ENCODE measurements around the gene FRMPD2. TPM values are rescaled to one million over a fixed set of nuclear protein-coding genes. Genes with fewer than 3 reads are reported as not detected.
A peak's percentile ranks its signal among the peaks of the same experiment; 100 is the strongest.
"Not testable (repeated sequence)": the region's sequence is repeated elsewhere in the genome, so short reads cannot be mapped to it uniquely, and the experiment has no call there.

FRMPD2 gene
- total RNA-seq, 1 donor from 2014 or later = not detected

GRCh38 chr10:48249004-48249762 lies 25.3 kb downstream of the FRMPD2 start:
- H3K4me3 Mint-ChIP-seq (ENCODE audit: unreplicated experiment) = no peak overlapping the region
- H3K36me3 Mint-ChIP-seq (ENCODE audit: low read depth, unreplicated experiment) = no peaks in the 10 kb centered on the region
- H3K4me1 Mint-ChIP-seq (ENCODE audit: unreplicated experiment) = no peaks in the 10 kb centered on the region

GRCh38 chr10:48248462-48248861 lies 26.0 kb downstream of the FRMPD2 start:
- Mint-ChIP-seq H3K4me3 (ENCODE audit: unreplicated experiment) (no peak overlapping the region), H3K36me3 (ENCODE audit: low read depth, unreplicated experiment) (no peaks in the 10 kb centered on the region), H3K27ac (ENCODE audit: unreplicated experiment) (no peak overlapping the region), H3K9me3 (ENCODE audit: unreplicated experiment) (no peaks in the 10 kb centered on the region), H3K27me3 (ENCODE audit: unreplicated experiment) (peaks cover 2% of the 10 kb centered on the region), H3K4me1 (ENCODE audit: unreplicated experiment) (peaks cover 3% of the 10 kb centered on the region)
- TF ChIP-seq CTCF (IDR thresholded peaks at IDR 0.05; ENCODE audit: unreplicated experiment) = no peak
- DNase-seq (ENCODE audit: low spot score) = no peak

More at GRCh38 chr10:48249004-48249762, 25.3 kb downstream of the FRMPD2 start:
- DNase-seq (ENCODE audit: low spot score) = no peak
- Mint-ChIP-seq H3K9me3 (ENCODE audit: unreplicated experiment) (no peaks in the 10 kb centered on the region), H3K27me3 (ENCODE audit: unreplicated experiment) (peaks cover 2% of the 10 kb centered on the region), H3K27ac (ENCODE audit: unreplicated experiment) (no peak overlapping the region)
- TF ChIP-seq CTCF (IDR thresholded peaks at IDR 0.05; ENCODE audit: unreplicated experiment) = no peak

GRCh38 chr10:48247680-48248079 lies 26.8 kb downstream of the FRMPD2 start:
- Mint-ChIP-seq H3K4me1 (ENCODE audit: unreplicated experiment) (peaks cover 7% of the 10 kb centered on the region), H3K4me3 (ENCODE audit: unreplicated experiment) (no peak overlapping the region), H3K27ac (ENCODE audit: unreplicated experiment) (no peak overlapping the region), H3K9me3 (ENCODE audit: unreplicated experiment) (no peaks in the 10 kb centered on the region), H3K27me3 (ENCODE audit: unreplicated experiment) (peaks cover 2% of the 10 kb centered on the region), H3K36me3 (ENCODE audit: low read depth, unreplicated experiment) (no peaks in the 10 kb centered on the region)
- TF ChIP-seq CTCF (IDR thresholded peaks at IDR 0.05; ENCODE audit: unreplicated experiment) = no peak
- DNase-seq (ENCODE audit: low spot score) = no peak

DNA sequence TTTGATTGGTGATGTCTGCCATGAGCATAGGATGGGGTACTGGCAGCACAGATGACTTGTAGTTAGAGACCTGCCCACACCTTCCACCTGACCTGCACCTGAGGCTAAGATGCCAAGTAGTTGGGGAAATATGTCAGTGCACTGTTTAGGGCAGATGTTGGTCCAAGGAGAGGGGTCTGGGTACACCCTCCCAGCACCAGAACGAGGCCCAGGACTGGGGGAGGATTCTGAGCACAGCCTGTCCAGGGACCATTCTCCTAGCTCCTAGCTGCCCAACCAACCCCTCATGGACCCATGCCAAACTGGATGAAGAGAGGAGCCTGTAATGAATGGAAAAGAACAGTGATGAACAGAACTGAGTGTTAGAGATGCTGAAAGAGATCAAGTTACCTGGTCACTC lies 28.0 kb downstream of the FRMPD2 start:
- no peak overlapping the region for H3K4me3 Mint-ChIP-seq (ENCODE audit: unreplicated experiment)
- peak overlapping the region; percentile 13 for H3K27ac Mint-ChIP-seq (ENCODE audit: unreplicated experiment)
- no peak for DNase-seq (ENCODE audit: low spot score)
- peaks cover 2% of the 10 kb centered on the region for H3K27me3 Mint-ChIP-seq (ENCODE audit: unreplicated experiment)
- H3K36me3 Mint-ChIP-seq (ENCODE audit: low read depth, unreplicated experiment) = no peaks in the 10 kb centered on the region
- H3K4me1 Mint-ChIP-seq (ENCODE audit: unreplicated experiment) = peaks cover 7% of the 10 kb centered on the region
- H3K9me3 Mint-ChIP-seq (ENCODE audit: unreplicated experiment) = no peaks in the 10 kb centered on the region
- TF ChIP-seq CTCF (IDR thresholded peaks at IDR 0.05; ENCODE audit: unreplicated experiment) = no peak

DNA sequence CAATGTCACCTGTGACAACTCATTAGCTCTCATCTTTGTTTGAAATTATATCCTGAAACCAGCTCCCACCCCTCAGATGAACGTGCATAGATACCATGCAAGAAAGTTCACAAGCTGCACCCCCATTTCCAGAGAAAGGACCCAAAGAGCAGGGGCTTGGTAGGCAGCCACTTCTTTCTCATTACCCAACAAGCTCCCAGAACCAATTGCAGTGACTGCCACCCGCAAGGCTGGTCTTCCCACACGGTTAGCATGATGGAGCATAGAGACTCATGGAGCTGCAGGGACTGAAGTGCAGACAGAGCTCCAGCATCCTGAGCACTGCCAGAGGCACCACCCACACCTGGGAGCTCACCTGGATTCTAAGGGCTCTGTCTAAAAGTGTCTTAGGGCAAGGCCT lies 28.5 kb downstream of the FRMPD2 start:
- no peak for TF ChIP-seq CTCF (IDR thresholded peaks at IDR 0.05; ENCODE audit: unreplicated experiment)
- Mint-ChIP-seq H3K4me3 (ENCODE audit: unreplicated experiment) (no peak overlapping the region), H3K4me1 (ENCODE audit: unreplicated experiment) (peaks cover 7% of the 10 kb centered on the region), H3K36me3 (ENCODE audit: low read depth, unreplicated experiment) (no peaks in the 10 kb centered on the region), H3K9me3 (ENCODE audit: unreplicated experiment) (no peaks in the 10 kb centered on the region), H3K27ac (ENCODE audit: unreplicated experiment) (no peak overlapping the region), H3K27me3 (ENCODE audit: unreplicated experiment) (peaks cover 2% of the 10 kb centered on the region)
- DNase-seq (ENCODE audit: low spot score) = no peak

- not testable (repeated sequence) for H3K36me3 Mint-ChIP-seq (ENCODE audit: low read depth, unreplicated experiment); H3K27me3 Mint-ChIP-seq (ENCODE audit: unreplicated experiment); H3K9me3 Mint-ChIP-seq (ENCODE audit: unreplicated experiment); H3K4me3 Mint-ChIP-seq (ENCODE audit: unreplicated experiment); H3K27ac Mint-ChIP-seq (ENCODE audit: unreplicated experiment); DNase-seq (ENCODE audit: low spot score)
- peaks cover 12% of the 10 kb centered on the region for H3K4me1 Mint-ChIP-seq (ENCODE audit: unreplicated experiment)
Observed at GRCh38 chr10:48243921-48244320, 30.6 kb downstream of the FRMPD2 start.

Data from endothelial cell (in vitro differentiated cells).